Measurements from ENCODE around the gene S100A2. TPM values are rescaled to one million over a fixed set of nuclear protein-coding genes. Genes with fewer than 3 reads are reported as not detected.
A peak's percentile ranks its signal among the peaks of the same experiment; 100 is the strongest.

Gene S100A2
- polyA plus RNA-seq, 3 donors: 0.32 TPM; not detected in 2

DNA sequence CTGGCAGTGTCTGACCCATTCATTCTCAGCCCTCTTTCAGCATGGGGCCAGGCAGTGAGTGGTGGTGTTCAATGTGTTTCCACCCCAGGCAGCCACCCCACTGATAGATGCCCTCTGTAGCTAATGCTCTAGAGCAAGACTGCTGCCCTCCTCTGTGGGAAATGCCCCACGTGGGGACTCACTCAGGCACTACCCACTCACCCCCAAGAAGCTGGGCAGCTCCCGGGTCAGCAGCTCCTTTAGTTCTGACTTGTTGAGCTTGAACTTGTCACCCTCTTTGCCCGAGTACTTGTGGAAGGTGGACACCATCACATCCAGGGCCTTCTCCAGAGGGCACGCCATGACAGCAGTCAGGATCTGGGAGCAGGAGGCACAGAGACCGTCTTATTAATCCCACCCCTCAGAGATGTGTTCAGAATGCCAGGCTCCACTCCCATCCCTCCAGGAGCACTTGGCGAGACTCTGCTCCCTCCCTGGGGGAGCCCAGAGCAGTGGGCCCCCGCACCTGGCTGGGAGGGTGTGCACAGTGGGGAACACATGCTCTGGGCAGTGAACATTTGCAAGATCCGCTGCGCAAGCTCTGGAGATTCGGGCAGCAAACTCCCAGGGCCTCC is 21.1 kb downstream of the S100A2 start:
- peaks cover 92 to 98% of the 10 kb centered on the region in 2 donors for H3K4me1 ChIP-seq (ENCODE audit: control insufficient read depth in 1 of 2, insufficient read depth in 2 of 2, low read length in 2 of 2)
- H3K4me3 Mint-ChIP-seq: peak overlapping the region; percentile 98 to 100

DNA sequence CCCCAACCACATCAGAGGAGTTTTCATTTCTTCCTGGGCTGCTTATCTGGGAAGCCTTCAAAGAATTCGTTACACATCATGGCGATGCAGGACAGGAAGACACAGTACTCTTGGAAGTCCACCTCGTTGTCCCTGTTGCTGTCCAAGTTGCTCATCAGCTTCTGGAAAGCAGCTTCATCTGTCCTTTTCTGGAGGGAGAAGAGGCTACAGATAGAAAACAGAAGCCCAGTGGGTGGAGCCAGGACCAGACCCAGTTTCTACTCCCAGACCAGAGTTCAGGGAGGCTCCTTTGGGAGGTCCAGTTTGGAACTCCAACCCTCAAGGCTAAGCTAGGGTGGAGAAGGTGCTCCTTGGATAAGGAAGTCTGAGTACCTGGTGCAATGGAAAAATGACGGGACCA is 21.9 kb downstream of the S100A2 start:
- 92% methylated on average over 3 of the region's 4 CpGs for WGBS (ENCODE audit: insufficient coverage)
- no peak overlapping the region for H2AFZ ChIP-seq (ENCODE audit: insufficient read depth, low read depth, low read length, poor library complexity, severe bottlenecking)

More for the DNA sequence above, 21.1 kb downstream of the S100A2 start:
- peaks cover 34 to 40% of the 10 kb centered on the region in 2 donors for H3K36me3 Mint-ChIP-seq
- Histone ChIP-seq H3K4me2 (replicated peaks; ENCODE audit: extremely low read depth, low read length, poor library complexity, severe bottlenecking) (peak overlapping the region; percentile 98), H3K27ac (ENCODE audit: low read depth in 1 of 2, low read length in 2 of 2) (peak overlapping the region; percentile 77 to 91), H2AFZ (ENCODE audit: insufficient read depth, low read depth, low read length, poor library complexity, severe bottlenecking) (no peak overlapping the region), H3K79me2 (ENCODE audit: insufficient read depth, low read length) (peaks cover 57% of the 10 kb centered on the region), H3K9me3 (replicated peaks in 1 of 2; ENCODE audit: control insufficient read depth in 1 of 2, insufficient read depth in 1 of 2, low read length in 2 of 2) (no peaks in the 10 kb centered on the region), H3K27me3 (ENCODE audit: control insufficient read depth in 2 of 2, insufficient read depth in 2 of 2, low read length in 2 of 2) (no peaks in the 10 kb centered on the region), H3K9ac (ENCODE audit: insufficient read depth, low read length, poor library complexity, severe bottlenecking) (peak overlapping the region; percentile 70), H4K20me1 (ENCODE audit: insufficient read depth, low read length) (peaks cover 37% of the 10 kb centered on the region), H3K36me3 (replicated peaks in 1 of 2; ENCODE audit: control insufficient read depth in 1 of 2, insufficient read depth in 2 of 2, low read length in 2 of 2) (peaks cover 20 to 27% of the 10 kb centered on the region in 2 donors), H3K4me3 (replicated peaks in 1 of 3; ENCODE audit: low read depth in 2 of 3, low read length in 3 of 3) (peak overlapping the region; percentile 83 to 94 (median 87))
- DNase-seq: no peak
- TF ChIP-seq CTCF (IDR thresholded peaks at IDR 0.05): no peak
- peaks cover 99% of the 10 kb centered on the region for H3K4me1 Mint-ChIP-seq
- intact Hi-C loops (cut with micrococcal nuclease): loop anchor here in 1 of 2 donors (5.0 kb wide), 1 partner anchor 32 kb away; no protein-coding TSS in a partner anchor
- H3K27ac Mint-ChIP-seq: peak overlapping the region; percentile 95 to 98 (median 98)
- peaks cover 0 to 1% (median 0%) of the 10 kb centered on the region in 7 donors for H3K9me3 Mint-ChIP-seq
- peaks cover 0 to 6% (median 0%) of the 10 kb centered on the region in 3 donors for H3K27me3 Mint-ChIP-seq (ENCODE audit: low read depth in 3 of 3)
- WGBS (ENCODE audit: insufficient coverage): 38% methylated on average over 6 of the region's 10 CpGs

More for the DNA sequence above, 21.9 kb downstream of the S100A2 start:
- intact Hi-C loops (cut with micrococcal nuclease): no loop called here
- DNase-seq: no peak
- Histone ChIP-seq H3K36me3 (replicated peaks in 1 of 2; ENCODE audit: control insufficient read depth in 1 of 2, insufficient read depth in 2 of 2, low read length in 2 of 2) (peaks cover 20 to 27% of the 10 kb centered on the region in 2 donors), H3K27me3 (ENCODE audit: control insufficient read depth in 2 of 2, insufficient read depth in 2 of 2, low read length in 2 of 2) (no peaks in the 10 kb centered on the region), H3K9me3 (replicated peaks in 1 of 2; ENCODE audit: control insufficient read depth in 1 of 2, insufficient read depth in 1 of 2, low read length in 2 of 2) (no peaks in the 10 kb centered on the region), H4K20me1 (ENCODE audit: insufficient read depth, low read length) (peaks cover 37% of the 10 kb centered on the region), H3K27ac (ENCODE audit: low read depth in 1 of 2, low read length in 2 of 2) (peak overlapping the region; percentile 72 to 91), H3K9ac (ENCODE audit: insufficient read depth, low read length, poor library complexity, severe bottlenecking) (peak overlapping the region; percentile 70), H3K79me2 (ENCODE audit: insufficient read depth, low read length) (peaks cover 56% of the 10 kb centered on the region), H3K4me3 (replicated peaks in 1 of 3; ENCODE audit: low read depth in 2 of 3, low read length in 3 of 3) (peak overlapping the region; percentile 83 to 94 (median 87)), H3K4me2 (replicated peaks; ENCODE audit: extremely low read depth, low read length, poor library complexity, severe bottlenecking) (peak overlapping the region; percentile 98), H3K4me1 (ENCODE audit: control insufficient read depth in 1 of 2, insufficient read depth in 2 of 2, low read length in 2 of 2) (peaks cover 86 to 93% of the 10 kb centered on the region in 2 donors)
- H3K27me3 Mint-ChIP-seq (ENCODE audit: low read depth in 3 of 3): peaks cover 0 to 6% (median 0%) of the 10 kb centered on the region in 3 donors
- no peak for TF ChIP-seq CTCF (IDR thresholded peaks at IDR 0.05)
- peak overlapping the region; percentile 90 to 98 (median 95) for H3K27ac Mint-ChIP-seq
- H3K4me1 Mint-ChIP-seq: peaks cover 93% of the 10 kb centered on the region
- peak overlapping the region; percentile 98 to 100 for H3K4me3 Mint-ChIP-seq
- H3K36me3 Mint-ChIP-seq: peaks cover 37 to 42% of the 10 kb centered on the region in 2 donors
- peaks cover 0 to 1% (median 0%) of the 10 kb centered on the region in 7 donors for H3K9me3 Mint-ChIP-seq

All from CD14-positive monocyte (primary cell).